Effector memory CD8-positive, alpha-beta T cell (primary cell): ENCODE results near the gene PTH2.
A peak's percentile ranks its signal among the peaks of the same experiment; 100 is the strongest.

Source experiments
- ATAC-seq: fragments of 150-1000 bp; cut with Tn5 transposase; replicated peaks from 2 replicates; pipeline ENCODE4 v1.10.0; 2021; ENCODE audit warnings: mild to moderate bottlenecking, moderate library complexity
- DNase-seq, 3 experiments: peaks; one replicate each; pipeline ENCODE4 v3.0.0; 2021
- H3K27ac Mint-ChIP-seq, 2 donors: one replicate each; pipeline ENCODE4 v1.8.0; 2022; ENCODE audit warnings: mild to moderate bottlenecking in 2 of 2, mixed read lengths in 2 of 2, moderate library complexity in 2 of 2
- H3K27me3 Mint-ChIP-seq, 2 donors: one replicate each; pipeline ENCODE4 v1.8.0; 2022; ENCODE audit warnings: mixed read lengths in 2 of 2
- H3K36me3 Mint-ChIP-seq: one replicate; pipeline ENCODE4 v1.8.0; 2022; ENCODE audit warnings: mild to moderate bottlenecking, moderate library complexity, mixed read lengths; ENCODE audit not compliant: insufficient read depth
- H3K4me1 Mint-ChIP-seq, 2 donors: one replicate each; pipeline ENCODE4 v1.8.0; 2022; ENCODE audit warnings: low read depth in 2 of 2, mixed read lengths in 2 of 2
- H3K4me3 Mint-ChIP-seq, 2 donors: one replicate each; pipeline ENCODE4 v1.8.0; 2022; ENCODE audit warnings: mild to moderate bottlenecking in 2 of 2, mixed read lengths in 2 of 2, moderate library complexity in 2 of 2
- H3K9me3 Mint-ChIP-seq, 2 donors: one replicate each; pipeline ENCODE4 v1.8.0; 2022; ENCODE audit warnings: mixed read lengths in 2 of 2

The PTH2 gene

GRCh38 chr19:49407482-49408015, 15.7 kb downstream of the PTH2 start:
- no peak overlapping the region for H3K27ac Mint-ChIP-seq
- no peaks in the 10 kb centered on the region for H3K27me3 Mint-ChIP-seq
- no peaks in the 10 kb centered on the region for H3K36me3 Mint-ChIP-seq
- H3K4me1 Mint-ChIP-seq: peaks cover 24 to 37% of the 10 kb centered on the region in 2 donors
- no peak for DNase-seq
- peak overlapping the region in 1 of 2 donors; percentile 4 for H3K4me3 Mint-ChIP-seq
- ATAC-seq: no peak
- no peaks in the 10 kb centered on the region for H3K9me3 Mint-ChIP-seq

DNA sequence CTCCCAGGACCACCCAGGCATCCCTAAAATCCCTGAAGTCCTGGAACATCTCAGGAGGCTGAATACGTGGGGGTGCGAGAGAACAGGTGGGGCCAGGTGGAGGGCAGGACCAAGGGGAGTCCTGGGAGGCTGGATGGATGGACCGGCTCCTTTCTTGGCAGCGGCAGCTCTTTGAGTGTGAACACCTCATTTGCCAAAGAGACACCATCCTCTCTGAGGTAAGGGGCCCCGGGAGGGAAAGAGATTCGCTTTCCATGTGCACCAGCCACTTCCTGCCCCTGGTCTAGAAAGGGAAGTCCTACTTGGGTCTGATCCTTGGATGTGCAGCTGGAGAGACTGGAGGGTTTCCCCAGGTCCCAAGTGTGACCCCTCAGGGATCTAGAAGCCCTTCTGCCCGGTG, 16.2 kb downstream of the PTH2 start:
- Mint-ChIP-seq H3K9me3 (no peaks in the 10 kb centered on the region), H3K36me3 (no peaks in the 10 kb centered on the region), H3K27me3 (no peaks in the 10 kb centered on the region), H3K4me3 (no peak overlapping the region), H3K4me1 (peaks cover 24 to 35% of the 10 kb centered on the region in 2 donors), H3K27ac (no peak overlapping the region)
- DNase-seq: no peak
- no peak for ATAC-seq

GRCh38 chr19:49403404-49404187, 19.6 kb downstream of the PTH2 start:
- H3K27ac Mint-ChIP-seq: no peak overlapping the region
- no peak overlapping the region for H3K4me3 Mint-ChIP-seq
- H3K4me1 Mint-ChIP-seq: peaks cover 4 to 10% of the 10 kb centered on the region in 2 donors
- H3K27me3 Mint-ChIP-seq: peaks cover 0 to 9% of the 10 kb centered on the region in 2 donors
- H3K9me3 Mint-ChIP-seq: no peaks in the 10 kb centered on the region
- DNase-seq: no peak
- ATAC-seq: no peak
- H3K36me3 Mint-ChIP-seq: peaks cover 2% of the 10 kb centered on the region

DNA sequence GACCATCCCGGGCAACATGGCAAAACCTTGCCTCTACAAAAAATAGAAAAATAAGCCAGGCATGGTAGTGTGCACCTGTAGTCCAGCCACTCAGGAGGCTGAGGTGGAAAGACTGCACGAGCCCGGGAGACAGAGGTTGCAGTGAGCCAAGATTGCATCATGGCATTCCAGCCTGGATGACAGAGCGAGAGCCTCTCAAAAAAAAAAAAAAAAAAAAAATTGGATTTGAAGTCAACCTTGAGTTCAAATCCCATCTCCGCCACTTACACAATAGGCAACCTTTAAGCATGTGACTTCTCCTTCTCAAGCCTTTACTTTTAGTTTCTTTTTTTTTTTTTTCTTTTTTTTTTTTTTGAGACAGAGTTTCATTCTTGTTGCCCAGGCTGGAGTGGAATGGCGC, 23.2 kb downstream of the PTH2 start:
- Mint-ChIP-seq H3K27ac (no peak overlapping the region), H3K4me1 (no peaks in the 10 kb centered on the region), H3K9me3 (no peaks in the 10 kb centered on the region)

GRCh38 chr19:49398931-49399330, 24.3 kb downstream of the PTH2 start:
- Mint-ChIP-seq H3K36me3 (peaks cover 6% of the 10 kb centered on the region), H3K9me3 (no peaks in the 10 kb centered on the region), H3K4me3 (no peak overlapping the region), H3K27ac (no peak overlapping the region), H3K4me1 (no peaks in the 10 kb centered on the region), H3K27me3 (peaks cover 0 to 9% of the 10 kb centered on the region in 2 donors)
- no peak for DNase-seq
- ATAC-seq: no peak

More for the DNA sequence above, 23.2 kb downstream of the PTH2 start:
- Mint-ChIP-seq H3K27me3 (peaks cover 0 to 9% of the 10 kb centered on the region in 2 donors), H3K36me3 (peaks cover 6% of the 10 kb centered on the region), H3K4me3 (no peak overlapping the region)
- no peak for ATAC-seq
- no peak for DNase-seq

GRCh38 chr19:49398001-49398615, 25.1 kb downstream of the PTH2 start:
- Mint-ChIP-seq H3K9me3 (no peaks in the 10 kb centered on the region), H3K4me1 (no peaks in the 10 kb centered on the region), H3K27ac (no peak overlapping the region), H3K27me3 (peaks cover 0 to 9% of the 10 kb centered on the region in 2 donors), H3K36me3 (peaks cover 6% of the 10 kb centered on the region), H3K4me3 (no peak overlapping the region)
- no peak for ATAC-seq
- no peak for DNase-seq

- Mint-ChIP-seq H3K4me3 (no peak overlapping the region), H3K4me1 (peaks cover 3 to 4% of the 10 kb centered on the region in 2 donors), H3K27ac (no peak overlapping the region), H3K9me3 (no peaks in the 10 kb centered on the region), H3K27me3 (peaks cover 0 to 9% of the 10 kb centered on the region in 2 donors), H3K36me3 (peaks cover 6% of the 10 kb centered on the region)
- ATAC-seq: no peak
- DNase-seq: no peak
These were observed 26.3 kb downstream of the PTH2 start for GRCh38 chr19:49396738-49397505.

GRCh38 chr19:49395581-49396407, 27.4 kb downstream of the PTH2 start:
- peaks cover 9% of the 10 kb centered on the region for H3K36me3 Mint-ChIP-seq

GRCh38 chr19:49393881-49394280, 29.4 kb downstream of the PTH2 start:
- H3K4me1 Mint-ChIP-seq: peaks cover 8 to 9% of the 10 kb centered on the region in 2 donors
- H3K27ac Mint-ChIP-seq: no peak overlapping the region
- no peaks in the 10 kb centered on the region for H3K27me3 Mint-ChIP-seq

More at GRCh38 chr19:49395581-49396407, 27.4 kb downstream of the PTH2 start:
- DNase-seq (no peak), ATAC-seq (no peak)
- Mint-ChIP-seq H3K27ac (no peak overlapping the region), H3K9me3 (no peaks in the 10 kb centered on the region), H3K4me3 (no peak overlapping the region), H3K27me3 (no peaks in the 10 kb centered on the region), H3K4me1 (peaks cover 8 to 9% of the 10 kb centered on the region in 2 donors)

DNA sequence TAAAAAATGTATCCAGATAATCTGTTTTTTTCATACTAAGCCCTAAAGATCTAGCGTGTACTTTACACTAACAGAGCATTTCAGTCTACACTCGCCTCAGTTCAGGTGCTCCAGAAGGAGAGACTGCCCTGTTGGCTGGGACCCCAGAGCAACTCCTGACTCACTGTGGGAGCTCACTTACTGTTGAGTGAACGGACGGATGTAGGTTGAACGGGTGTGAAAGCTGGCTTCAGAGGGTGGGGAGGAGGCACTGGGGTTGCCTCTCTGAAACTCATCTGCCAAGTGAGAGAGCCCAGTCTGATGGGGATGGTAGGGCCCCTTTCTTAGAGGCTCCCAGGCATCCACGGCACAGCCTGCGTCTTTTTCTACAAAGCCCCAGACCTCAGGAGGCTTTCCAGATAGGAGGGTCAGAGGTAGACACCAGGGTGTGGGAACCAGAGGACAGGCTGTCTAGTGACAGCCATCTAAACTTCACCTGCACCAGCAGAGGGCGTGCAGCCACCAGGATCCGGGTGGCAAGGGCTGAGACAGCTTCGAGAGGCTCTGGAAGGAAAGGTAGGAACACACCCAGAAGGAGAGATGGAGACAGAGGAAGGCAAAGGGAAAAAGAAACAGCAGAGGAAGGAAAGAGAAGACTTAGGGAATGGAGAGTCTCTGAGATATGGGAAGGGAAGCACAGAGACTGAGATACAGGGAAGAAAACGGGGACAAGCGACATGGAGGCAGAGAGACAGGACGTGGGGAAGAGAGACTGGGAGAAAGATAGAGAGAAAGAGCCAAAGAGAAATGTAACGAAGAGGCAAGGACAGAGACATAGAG, 31.5 kb downstream of the PTH2 start:
- peaks cover 8 to 14% of the 10 kb centered on the region in 2 donors for H3K4me1 Mint-ChIP-seq

More at GRCh38 chr19:49393881-49394280, 29.4 kb downstream of the PTH2 start:
- no peak for ATAC-seq
- no peak for DNase-seq
- Mint-ChIP-seq H3K9me3 (no peaks in the 10 kb centered on the region), H3K36me3 (peaks cover 8% of the 10 kb centered on the region), H3K4me3 (no peak overlapping the region)

DNA sequence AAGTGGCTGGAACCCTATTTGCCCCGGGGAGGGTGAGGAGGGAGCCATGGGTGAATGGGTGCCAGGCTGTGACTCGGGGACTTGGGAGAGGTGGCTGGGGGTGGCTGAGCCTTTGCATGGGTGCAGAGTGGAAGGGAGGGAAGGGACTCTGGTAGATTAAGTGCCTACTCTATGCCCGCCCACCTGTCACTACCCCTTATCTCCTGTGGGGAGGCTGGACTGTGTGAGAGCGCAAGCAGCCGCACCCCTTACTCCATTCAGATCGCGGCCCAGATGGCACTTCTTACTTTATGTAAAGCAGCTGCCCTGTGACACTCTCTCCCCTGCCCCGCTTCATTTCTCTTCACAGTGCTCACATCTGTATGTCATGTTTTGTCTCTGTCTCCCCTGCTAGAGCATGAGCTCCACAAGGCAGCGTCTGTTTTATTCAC, 32.3 kb downstream of the PTH2 start:
- no peaks in the 10 kb centered on the region for H3K27me3 Mint-ChIP-seq
- no peak for DNase-seq
- peaks cover 14% of the 10 kb centered on the region for H3K36me3 Mint-ChIP-seq
- no peak for ATAC-seq
- peak overlapping the region in 1 of 2 donors; percentile 35 for H3K27ac Mint-ChIP-seq
- H3K9me3 Mint-ChIP-seq: no peaks in the 10 kb centered on the region
- H3K4me1 Mint-ChIP-seq: peaks cover 8 to 14% of the 10 kb centered on the region in 2 donors
- no peak overlapping the region for H3K4me3 Mint-ChIP-seq

More for the DNA sequence above, 31.5 kb downstream of the PTH2 start:
- no peaks in the 10 kb centered on the region for H3K9me3 Mint-ChIP-seq
- ATAC-seq (peak; percentile 89), DNase-seq (peak; percentile 65 to 71 (median 68))
- no peaks in the 10 kb centered on the region for H3K27me3 Mint-ChIP-seq
- peaks cover 15% of the 10 kb centered on the region for H3K36me3 Mint-ChIP-seq
- peak overlapping the region in 1 of 2 donors; percentile 47 for H3K4me3 Mint-ChIP-seq
- peak overlapping the region; percentile 6 to 35 for H3K27ac Mint-ChIP-seq
